H1 (cell line): ENCODE data around the gene BRIP1. TPM values are rescaled to one million over a fixed set of nuclear protein-coding genes. Genes with fewer than 3 reads are reported as not detected.

Experiments used
- CTCF ChIA-PET: fragments of 300-600 bp; sonication (Branson Sonifier 250); formaldehyde crosslinking; loops from one replicate; lab custom pipeline; 2021; ENCODE audit not compliant: partially characterized antibody; lab: Charles Lee
- POLR2A ChIA-PET: fragments of 300-600 bp; sonication (Branson Sonifier 250); formaldehyde crosslinking; loops from one replicate; lab custom pipeline; 2021; ENCODE audit warnings: inconsistent platforms; ENCODE audit not compliant: partially characterized antibody; lab: Charles Lee
- DNase-seq, 2 experiments: peaks; one replicate each; pipeline versions ENCODE4 v3.0.0 to v3.0.0-alpha.2; 2010 to 2022; ENCODE audit warnings: low spot score in 2 of 2, low read depth in 1 of 2, mixed read lengths in 1 of 2
- FAIRE-seq: peaks from 2 replicates; lab custom pipeline; 2011; peaks lifted over from hg19 to GRCh38; lab: Jason Lieb, UNC
- H2AFZ ChIP-seq: 2 replicates; pipeline ENCODE4 v1.8.1; 2012; ENCODE audit warnings: low read length, inconsistent platforms
- H2AK5ac ChIP-seq: 2 replicates; pipeline ENCODE4 v1.6.1; 2013; ENCODE audit warnings: low read depth, low read length
- H2BK120ac ChIP-seq: replicated peaks from 2 replicates; pipeline ENCODE3; 2013; ENCODE audit warnings: low read depth, low read length, inconsistent platforms
- H2BK12ac ChIP-seq: 2 replicates; pipeline ENCODE4 v1.6.1; 2013; ENCODE audit warnings: low read depth, low read length
- H2BK15ac ChIP-seq: 2 replicates; pipeline ENCODE4 v1.6.1; 2013; ENCODE audit warnings: low read length
- H2BK20ac ChIP-seq: 2 replicates; pipeline ENCODE4 v1.6.1; 2013; ENCODE audit warnings: low read length
- H2BK5ac ChIP-seq: 2 replicates; pipeline ENCODE4 v1.6.1; 2013; ENCODE audit warnings: low read depth, low read length
- H3K14ac ChIP-seq: 2 replicates; pipeline ENCODE4 v1.6.1; 2013; ENCODE audit warnings: inconsistent platforms; ENCODE audit not compliant: insufficient read length
- H3K18ac ChIP-seq: 2 replicates; pipeline ENCODE4 v1.6.1; 2013; ENCODE audit warnings: low read length; ENCODE audit errors: extremely low read depth
- H3K23ac ChIP-seq: 2 replicates; pipeline ENCODE4 v1.6.1; 2013; ENCODE audit warnings: inconsistent platforms; ENCODE audit not compliant: insufficient read length
- H3K23me2 ChIP-seq: 2 replicates; pipeline ENCODE4 v1.6.1; 2013; ENCODE audit warnings: low read depth, low read length
- H3K27ac ChIP-seq: 2 replicates; pipeline ENCODE4 v1.6.1; 2011; ENCODE audit warnings: low read depth, low read length, inconsistent platforms
- H3K27me3 ChIP-seq, 4 experiments: replicated peaks in 1 of 4; 1 replicate in 1 of 4; 2 replicates in 3 of 4; pipeline versions ENCODE4 v1.6.1 to v1.8.1; 2011 to 2013; ENCODE audit warnings: low read length in 3 of 4, mild to moderate bottlenecking in 3 of 4, inconsistent platforms in 2 of 4, mixed read lengths in 2 of 4, moderate library complexity in 1 of 4; ENCODE audit not compliant: control insufficient read depth in 3 of 4, insufficient read depth in 3 of 4; ENCODE audit errors: extremely low read depth in 1 of 4
- H3K36me3 ChIP-seq, 4 experiments: 2 replicates each; pipeline versions ENCODE4 v1.6.1 to v1.8.1; 2011 to 2013; ENCODE audit warnings: mild to moderate bottlenecking in 4 of 4, low read length in 3 of 4, moderate library complexity in 2 of 4, control low read depth in 1 of 4, inconsistent platforms in 1 of 4; ENCODE audit not compliant: insufficient read depth in 4 of 4, control insufficient read depth in 2 of 4
- H3K4ac ChIP-seq: replicated peaks from 2 replicates; pipeline ENCODE3; 2013; ENCODE audit warnings: low read length, low read depth, mixed read lengths, inconsistent platforms; ENCODE audit not compliant: insufficient read length
- H3K4me1 ChIP-seq, 4 experiments: replicated peaks in 1 of 4; 1 replicate in 1 of 4; 2 replicates in 3 of 4; pipeline versions ENCODE4 v1.6.1 to v1.8.1; 2011 to 2013; ENCODE audit warnings: low read length in 3 of 4, inconsistent platforms in 2 of 4, mixed read lengths in 1 of 4; ENCODE audit not compliant: insufficient read depth in 4 of 4, control insufficient read depth in 3 of 4
- H3K4me2 ChIP-seq, 2 experiments: 2 replicates each; pipeline versions ENCODE4 v1.6.1 to v1.8.1; 2011 to 2013; ENCODE audit warnings: low read depth in 2 of 2, low read length in 2 of 2, control low read depth in 1 of 2, inconsistent platforms in 1 of 2, mild to moderate bottlenecking in 1 of 2; ENCODE audit not compliant: insufficient read depth in 1 of 2
- H3K4me3 ChIP-seq, 4 experiments: fragments of 200-600, 300-600 bp in 1 of 4; sonication (generic), shearing (Covaris generic), sonication (Bioruptor Twin) in 1 of 4; 2 replicates each; pipeline versions ENCODE4 v1.5.1 to v1.8.1; 2011 to 2016; ENCODE audit warnings: low read length in 4 of 4, low read depth in 3 of 4, control low read depth in 2 of 4, inconsistent platforms in 2 of 4, mild to moderate bottlenecking in 2 of 4, mixed read lengths in 1 of 4, moderate library complexity in 1 of 4; ENCODE audit not compliant: insufficient read depth in 2 of 4; ENCODE audit errors: extremely low read depth in 1 of 4
- H3K56ac ChIP-seq: replicated peaks from 2 replicates; pipeline ENCODE3; 2013; ENCODE audit warnings: low read depth, mild to moderate bottlenecking, mixed read lengths, low read length, inconsistent platforms; ENCODE audit not compliant: insufficient read length
- H3K79me1 ChIP-seq: 2 replicates; pipeline ENCODE4 v1.6.1; 2013; ENCODE audit warnings: low read depth, low read length, control low read depth
- H3K79me2 ChIP-seq, 2 experiments: 2 replicates each; pipeline versions ENCODE4 v1.6.1 to v1.8.1; 2012 to 2013; ENCODE audit warnings: low read length in 2 of 2, mild to moderate bottlenecking in 2 of 2, inconsistent platforms in 1 of 2; ENCODE audit not compliant: insufficient read depth in 2 of 2, control insufficient read depth in 1 of 2
- H3K9ac ChIP-seq, 4 experiments: replicated peaks in 1 of 4; 1 replicate in 1 of 4; 2 replicates in 3 of 4; pipeline versions ENCODE4 v1.6.1 to v1.8.1; 2011 to 2013; ENCODE audit warnings: low read depth in 3 of 4, low read length in 3 of 4, control low read depth in 2 of 4, mild to moderate bottlenecking in 2 of 4, moderate library complexity in 2 of 4, inconsistent platforms in 1 of 4; ENCODE audit errors: extremely low read depth in 1 of 4
- H3K9me3 ChIP-seq, 2 experiments: 2 replicates each; pipeline versions ENCODE4 v1.6.1 to v1.8.1; 2012 to 2013; ENCODE audit warnings: mild to moderate bottlenecking in 2 of 2, moderate library complexity in 2 of 2, control low read depth in 1 of 2, inconsistent platforms in 1 of 2, low read depth in 1 of 2, low read length in 1 of 2, mixed read lengths in 1 of 2; ENCODE audit not compliant: insufficient read depth in 2 of 2
- H4K20me1 ChIP-seq, 2 experiments: replicated peaks in 1 of 2; 2 replicates each; pipeline versions ENCODE3 to v1.8.1; 2011 to 2013; ENCODE audit warnings: inconsistent platforms in 2 of 2, low read length in 2 of 2, mild to moderate bottlenecking in 1 of 2; ENCODE audit not compliant: insufficient read depth in 2 of 2, control insufficient read depth in 1 of 2
- H4K5ac ChIP-seq: 2 replicates; pipeline ENCODE4 v1.6.1; 2013; ENCODE audit warnings: low read length, low read depth, mixed read lengths, inconsistent platforms; ENCODE audit not compliant: insufficient read length
- H4K8ac ChIP-seq: 2 replicates; pipeline ENCODE4 v1.8.0; 2013; ENCODE audit warnings: mild to moderate bottlenecking, moderate library complexity, low read length, inconsistent platforms; ENCODE audit not compliant: insufficient read depth; ENCODE audit errors: extremely low read depth
- H4K91ac ChIP-seq: replicated peaks from 2 replicates; pipeline ENCODE3; 2013; ENCODE audit warnings: low read length, mixed read lengths, inconsistent platforms; ENCODE audit not compliant: insufficient read length
- BCL11A ChIP-seq, 2 experiments: IDR thresholded peaks; one replicate each; pipeline ENCODE4 v1.6.1; 2011; ENCODE audit warnings: low read depth in 2 of 2, low read length in 2 of 2, mild to moderate bottlenecking in 2 of 2
- CHD1 ChIP-seq: IDR thresholded peaks from 2 replicates; pipeline ENCODE4 v1.6.1; 2012; ENCODE audit warnings: low read depth, low read length, improper control_type of control experiment
- KDM1A ChIP-seq: fragments of 200-600, 300-600 bp; sonication (generic); IDR thresholded peaks from 2 replicates; pipeline ENCODE4 v1.7.1; 2016; ENCODE audit warnings: mild to moderate bottlenecking, low read length, borderline replicate concordance
- KDM4A ChIP-seq: IDR thresholded peaks from one replicate; pipeline ENCODE4 v1.7.1; 2012; ENCODE audit warnings: low read depth, mild to moderate bottlenecking, moderate library complexity, low read length, inconsistent platforms; ENCODE audit not compliant: severe bottlenecking
- RBBP5 ChIP-seq: IDR thresholded peaks from 2 replicates; pipeline ENCODE4 v1.7.1; 2012; ENCODE audit warnings: low read depth, mild to moderate bottlenecking, inconsistent platforms, low read length, moderate library complexity, borderline replicate concordance
- TEAD4 ChIP-seq: IDR thresholded peaks from 2 replicates; pipeline ENCODE4 v1.6.1; 2012; ENCODE audit warnings: low read depth, low read length, inconsistent platforms, mixed read lengths
- WGBS, 2 experiments: shearing (Covaris generic) in 1 of 2; methylation state at CpG; one replicate each; pipeline versions ENCODE4 v1.1.6 to v1.1.7; 2013 to 2015; ENCODE audit warnings: low lambda C conversion rate in 2 of 2, mixed read lengths in 2 of 2, inconsistent platforms in 1 of 2, low coverage in 1 of 2, missing lambda C conversion rate in 1 of 2; ENCODE audit not compliant: insufficient replicate concordance in 2 of 2, insufficient coverage in 1 of 2, insufficient read length in 1 of 2; ENCODE audit errors: extremely low coverage in 1 of 2, missing lambda C conversion rate in 1 of 2; 5-methylcytosine and 5-hydroxymethylcytosine counted together
- polyA plus RNA-seq, 7 experiments: library from polyadenylated mRNA; depleted of rRNA in 3 of 7; stranded (reverse) in 5 of 7; unstranded in 2 of 7; fragments of >200 nt in 5 of 7; fragments of 200-250 nt in 2 of 7; gene quantifications; 1 replicate in 5 of 7; 2 replicates in 1 of 7; 4 replicates in 1 of 7; pipeline versions ENCODE4 v1.2.1 to v1.2.3, GENCODE V29; 2011 to 2013; ENCODE audit warnings: missing spikeins in 2 of 7, mixed read lengths in 2 of 7
- total RNA-seq: library from RNA; stranded (reverse); fragmentation: NEBNext Ultra II Directional; extraction: Animal tissue kit (Norgen Biotek cat#: 25700); gene quantifications from 2 replicates; pipeline ENCODE4 v1.2.1, GENCODE V29; 2021

BRIP1 gene
- total and polyA plus RNA-seq, 2 of the 8 experiments (the other 6 are each of a cell fraction or from before 2014, with no cell fraction given), result 5.8 to 19.2 TPM

- no peak overlapping the region for H3K18ac ChIP-seq
- H2BK5ac ChIP-seq, result no peak overlapping the region
- H3K27ac ChIP-seq, result no peak overlapping the region
- no peak overlapping the region for H3K14ac ChIP-seq
- H4K91ac ChIP-seq, result no peak overlapping the region
- H2AFZ ChIP-seq, result no peak overlapping the region
- no peak overlapping the region for H3K9ac ChIP-seq
- no peaks in the 10 kb centered on the region for H4K20me1 ChIP-seq
- H2AK5ac ChIP-seq, result no peak overlapping the region
- H4K8ac ChIP-seq, result no peak overlapping the region
- H3K23me2 ChIP-seq, result no peaks in the 10 kb centered on the region
- H3K27me3 ChIP-seq, result no peaks in the 10 kb centered on the region
- no peak overlapping the region for H4K5ac ChIP-seq
- no peak overlapping the region for H3K4me2 ChIP-seq
- H3K23ac ChIP-seq, result no peak overlapping the region
- H3K79me2 ChIP-seq, result no peaks in the 10 kb centered on the region
- H2BK15ac ChIP-seq, result no peak overlapping the region
- H3K4ac ChIP-seq, result no peak overlapping the region
- H3K56ac ChIP-seq, result no peak overlapping the region
- H3K4me3 ChIP-seq, result no peak overlapping the region
- TF ChIP-seq TEAD4, result no peak
- TF ChIP-seq KDM1A, result no peak
- TF ChIP-seq KDM4A, result no peak
- no peak for TF ChIP-seq CHD1
- TF ChIP-seq RBBP5, result no peak
- TF ChIP-seq BCL11A (IDR thresholded peaks at IDR 0.05; ENCODE audit: low read depth in 2 of 2, low read length in 2 of 2), result no peak
- no peaks in the 10 kb centered on the region for H3K79me1 ChIP-seq
- ChIA-PET POLR2A (no interaction called here), CTCF (interaction anchor here (0.5 kb wide), 2 partner anchors 362 to 1134 kb away, joined by 3 read pairs; no protein-coding TSS in a partner anchor)
- 0 out of 4 replicates have a peak, but pooled peaks cover 0 to 10% of the 10 kb centered on the region in 2 experiments for H3K9me3 ChIP-seq
- H3K4me1 ChIP-seq, result no peaks in the 10 kb centered on the region
- 98% methylated on average over 2 of the region's 2 CpGs; no CpG with 5 or more reads in 1 of the 2 experiments for whole genome bisulfite sequencing, 2 experiments
- peaks cover 0 to 28% (median 7%) of the 10 kb centered on the region in 4 experiments; a peak in 4 of 8 replicates for H3K36me3 ChIP-seq
- DNase-seq, result no peak
- no peak overlapping the region for H2BK20ac ChIP-seq
- FAIRE-seq, result no peak
- H2BK12ac ChIP-seq, result no peak overlapping the region
- H2BK120ac ChIP-seq, result no peak overlapping the region
These were observed 88.6 kb downstream of the BRIP1 start for GRCh38 chr17:61774724-61775123.
